Right atrium auricular region (tissue), 2 donors: ENCODE results near the gene IFITM2. TPM values are rescaled to one million over a fixed set of nuclear protein-coding genes. Genes with fewer than 3 reads are reported as not detected.

ENCODE experiments used
- DNase-seq: peaks from one replicate; pipeline ENCODE4 v3.0.0-alpha.2; 2019; ENCODE audit warnings: low spot score
- H3K27ac ChIP-seq, 2 donors: fragments of 200-600 bp; sonication (generic); 1 replicate in 1 of 2; 2 replicates in 1 of 2; pipeline ENCODE4 v1.5.1; 2016 to 2019
- H3K27me3 ChIP-seq, 2 donors: fragments of 200-600 bp; sonication (generic); one replicate each; pipeline versions ENCODE4 v1.5.1 to v1.6.0; 2017 to 2019
- H3K36me3 ChIP-seq: fragments of 200-600 bp; sonication (generic); one replicate; pipeline ENCODE4 v1.5.1; 2016
- H3K4me1 ChIP-seq, 2 donors: fragments of 200-600 bp; sonication (generic); one replicate each; pipeline versions ENCODE4 v1.5.1 to v1.6.0; 2017 to 2019
- H3K4me3 ChIP-seq, 2 donors: fragments of 200-600 bp; sonication (generic); 1 replicate in 1 of 2; 2 replicates in 1 of 2; pipeline ENCODE4 v1.5.1; 2017 to 2019; ENCODE audit warnings: mild to moderate bottlenecking in 1 of 2, moderate library complexity in 1 of 2
- H3K9me3 ChIP-seq, 2 donors: fragments of 200-600 bp; sonication (generic); one replicate each; pipeline ENCODE4 v1.5.1; 2019
- total RNA-seq, 2 donors: library from RNA; depleted of rRNA; stranded (reverse); fragments of >200 nt; gene quantifications; one replicate each; pipeline ENCODE4 v1.1.0, GENCODE V29; 2016
- TF ChIP-seq, protein P1 (sequence below), 2 donors: fragments of 200-600 bp; sonication (generic); IDR thresholded peaks; one replicate each; pipeline ENCODE4 v1.5.1; 2019; ENCODE audit warnings: antibody characterized with exemption in 2 of 2

IFITM2 gene
- total RNA-seq, 2 donors from 2014 or later = 120 to 296 TPM

GRCh38 chr11:295351-296170 lies 12.1 kb upstream of the IFITM2 start:
- Histone ChIP-seq H3K27ac (no peak overlapping the region), H3K36me3 (no peaks in the 10 kb centered on the region), H3K9me3 (no peaks in the 10 kb centered on the region), H3K4me1 (peaks cover 0 to 7% of the 10 kb centered on the region in 2 donors), H3K4me3 (no peak overlapping the region), H3K27me3 (peaks cover 0 to 9% of the 10 kb centered on the region in 2 donors)
- DNase-seq = no peak
- TF ChIP-seq, protein P1, sequence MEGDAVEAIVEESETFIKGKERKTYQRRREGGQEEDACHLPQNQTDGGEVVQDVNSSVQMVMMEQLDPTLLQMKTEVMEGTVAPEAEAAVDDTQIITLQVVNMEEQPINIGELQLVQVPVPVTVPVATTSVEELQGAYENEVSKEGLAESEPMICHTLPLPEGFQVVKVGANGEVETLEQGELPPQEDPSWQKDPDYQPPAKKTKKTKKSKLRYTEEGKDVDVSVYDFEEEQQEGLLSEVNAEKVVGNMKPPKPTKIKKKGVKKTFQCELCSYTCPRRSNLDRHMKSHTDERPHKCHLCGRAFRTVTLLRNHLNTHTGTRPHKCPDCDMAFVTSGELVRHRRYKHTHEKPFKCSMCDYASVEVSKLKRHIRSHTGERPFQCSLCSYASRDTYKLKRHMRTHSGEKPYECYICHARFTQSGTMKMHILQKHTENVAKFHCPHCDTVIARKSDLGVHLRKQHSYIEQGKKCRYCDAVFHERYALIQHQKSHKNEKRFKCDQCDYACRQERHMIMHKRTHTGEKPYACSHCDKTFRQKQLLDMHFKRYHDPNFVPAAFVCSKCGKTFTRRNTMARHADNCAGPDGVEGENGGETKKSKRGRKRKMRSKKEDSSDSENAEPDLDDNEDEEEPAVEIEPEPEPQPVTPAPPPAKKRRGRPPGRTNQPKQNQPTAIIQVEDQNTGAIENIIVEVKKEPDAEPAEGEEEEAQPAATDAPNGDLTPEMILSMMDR (IDR thresholded peaks at IDR 0.05) = no peak

DNA sequence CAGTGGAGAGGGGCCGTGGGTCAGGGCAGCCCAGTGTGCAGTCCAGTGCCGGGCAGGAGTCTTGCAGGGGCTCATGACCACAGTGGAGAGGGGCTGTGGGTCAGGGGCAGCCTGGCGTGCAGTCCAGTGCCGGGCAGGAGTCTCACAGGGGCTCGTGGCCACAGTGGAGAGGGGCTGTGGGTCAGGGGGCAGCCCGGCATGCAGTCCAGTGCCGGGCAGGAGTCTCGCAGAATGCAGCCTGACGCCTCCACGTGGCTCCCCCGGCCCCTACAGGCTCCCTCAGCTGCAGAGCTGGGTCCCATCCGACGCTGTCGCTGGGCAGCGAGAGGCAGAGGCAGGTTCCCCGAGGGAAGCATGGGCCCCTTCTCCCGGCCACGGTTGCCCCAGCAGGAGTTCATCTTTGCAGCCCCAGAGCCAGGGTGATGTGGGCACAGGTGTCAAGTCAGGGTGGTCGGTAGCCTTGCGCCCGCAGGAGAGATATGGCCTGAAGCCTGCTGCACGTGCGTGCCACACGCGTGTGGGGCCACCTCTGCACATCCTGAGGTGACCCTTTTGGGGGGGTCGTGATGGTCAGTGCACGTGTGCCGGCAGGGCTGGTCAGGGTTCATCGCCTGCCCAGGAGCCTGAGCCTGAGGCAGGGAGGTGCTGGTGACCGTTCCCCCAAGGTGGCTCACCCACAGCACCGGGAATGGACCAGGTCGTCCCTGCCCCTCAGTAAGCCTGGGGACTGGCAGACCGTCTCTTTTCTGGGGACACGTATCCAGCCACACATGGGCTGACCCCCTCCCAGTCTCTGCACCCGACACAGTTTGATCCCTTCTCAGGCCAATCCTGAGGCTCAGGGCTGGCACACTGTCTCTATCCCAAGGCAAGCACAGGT lies 11.2 kb upstream of the IFITM2 start:
- Histone ChIP-seq H3K27ac (no peak overlapping the region), H3K27me3 (peaks cover 0 to 9% of the 10 kb centered on the region in 2 donors), H3K4me1 (peaks cover 0 to 7% of the 10 kb centered on the region in 2 donors), H3K4me3 (no peak overlapping the region), H3K36me3 (no peaks in the 10 kb centered on the region), H3K9me3 (no peaks in the 10 kb centered on the region)
- DNase-seq = no peak
- TF ChIP-seq, protein P1 (IDR thresholded peaks at IDR 0.05) = no peak

DNA sequence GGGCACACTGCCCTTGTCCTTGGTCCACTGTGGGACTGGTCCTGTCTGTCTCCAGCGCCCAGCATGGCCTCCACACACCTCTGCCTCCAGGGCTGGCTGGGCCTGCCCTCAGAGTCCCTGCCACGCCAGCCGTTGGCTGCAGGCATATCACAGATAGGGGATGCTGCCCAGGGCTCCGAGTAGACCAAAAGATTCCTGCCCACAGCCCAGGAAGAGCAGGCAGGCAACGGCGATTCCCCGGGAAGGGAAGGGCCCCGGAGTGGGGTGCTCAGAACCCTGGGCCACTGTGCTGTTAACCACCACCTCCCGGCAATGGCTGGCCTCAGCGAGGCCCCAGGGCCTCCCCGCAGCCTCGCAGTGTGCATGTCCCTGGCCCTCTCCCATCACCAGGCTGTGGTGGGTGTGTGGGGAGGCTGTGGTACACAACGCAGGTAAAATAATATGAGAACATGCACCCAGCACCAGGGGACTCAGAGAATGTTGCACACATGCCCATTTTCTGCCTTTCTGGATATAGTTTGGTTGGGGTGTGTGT lies 10.5 kb upstream of the IFITM2 start:
- TF ChIP-seq, protein P1 (IDR thresholded peaks at IDR 0.05) = no peak
- Histone ChIP-seq H3K36me3 (no peaks in the 10 kb centered on the region), H3K4me3 (no peak overlapping the region), H3K27me3 (peaks cover 0 to 9% of the 10 kb centered on the region in 2 donors), H3K4me1 (peaks cover 0 to 7% of the 10 kb centered on the region in 2 donors), H3K27ac (no peak overlapping the region), H3K9me3 (no peaks in the 10 kb centered on the region)
- DNase-seq = no peak

DNA sequence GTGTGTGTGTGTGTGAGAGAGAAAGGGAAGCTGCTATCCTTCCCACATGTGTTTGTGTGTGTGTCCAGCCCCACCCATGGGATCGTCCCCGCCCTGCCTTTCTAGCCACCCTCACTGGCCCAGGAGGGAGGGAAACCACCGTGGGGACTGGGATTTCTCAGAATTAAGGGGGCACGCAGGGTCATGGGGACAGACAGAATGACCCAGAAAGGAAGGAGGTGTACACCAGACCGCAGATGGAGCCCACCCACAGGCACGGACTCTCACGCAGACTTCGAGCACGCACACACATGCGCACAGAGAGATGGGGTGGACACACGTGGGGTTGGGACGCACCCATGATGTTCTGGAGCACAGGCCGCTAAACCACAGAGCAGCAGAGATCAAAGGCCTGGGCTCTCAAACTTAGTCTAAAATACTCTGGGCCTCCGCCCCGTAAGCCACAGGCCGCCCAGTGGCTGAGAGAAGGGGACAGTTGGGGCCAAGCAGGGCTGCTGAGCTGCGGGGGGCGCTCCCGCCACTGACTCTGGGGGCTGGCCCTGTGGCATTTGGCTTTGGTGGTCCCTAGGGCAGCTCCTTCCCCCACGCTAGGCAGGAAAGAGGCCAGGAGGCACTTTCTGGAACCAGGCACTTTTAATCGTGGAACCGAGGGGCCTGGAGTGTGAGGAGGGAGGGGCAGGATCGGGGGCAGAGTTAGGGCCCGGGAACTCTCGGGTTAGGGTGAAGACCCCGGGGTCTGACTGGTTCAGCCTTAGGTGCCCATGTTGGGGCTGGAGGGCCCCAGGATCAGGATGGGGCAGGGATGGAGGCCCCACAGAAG lies 9.8 kb upstream of the IFITM2 start:
- no peaks in the 10 kb centered on the region for H3K9me3 ChIP-seq
- H3K4me3 ChIP-seq = no peak overlapping the region
- H3K27me3 ChIP-seq = peaks cover 0 to 9% of the 10 kb centered on the region in 2 donors
- H3K36me3 ChIP-seq = no peaks in the 10 kb centered on the region
- H3K4me1 ChIP-seq = peaks cover 0 to 7% of the 10 kb centered on the region in 2 donors
- no peak for DNase-seq
- no peak overlapping the region for H3K27ac ChIP-seq
- TF ChIP-seq, protein P1 (IDR thresholded peaks at IDR 0.05) = no peak

DNA sequence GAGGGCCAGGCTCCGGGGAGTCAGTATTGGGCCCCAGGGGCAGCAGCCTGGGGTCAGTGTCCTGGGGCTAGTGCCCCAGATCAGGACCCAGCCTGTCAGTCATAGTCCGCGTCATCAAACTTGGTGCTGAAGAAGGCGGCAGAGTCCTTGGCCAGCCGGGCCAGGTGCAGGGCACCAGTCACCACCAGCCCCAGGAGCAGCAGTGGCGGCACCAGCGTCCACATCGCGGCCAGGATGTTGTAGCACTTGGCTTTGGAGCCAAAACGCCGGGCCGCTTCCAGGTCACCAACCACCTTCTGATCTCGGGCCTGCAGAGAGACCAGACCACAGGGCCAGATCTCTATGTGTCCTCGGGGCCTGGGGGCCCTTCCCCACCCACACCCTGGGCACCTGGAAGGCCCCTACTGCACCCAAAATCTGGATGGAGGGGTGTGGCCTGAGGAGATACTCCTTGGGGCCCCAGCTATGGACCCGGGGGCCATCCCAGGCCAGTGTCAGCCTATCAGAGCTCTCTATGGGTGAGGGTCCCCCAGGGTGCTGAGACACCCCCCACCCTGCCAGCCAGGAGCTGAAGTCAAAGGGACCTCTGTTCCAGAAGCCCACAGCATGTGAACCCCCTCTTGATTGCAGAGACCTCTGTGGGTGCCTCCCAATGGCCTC lies 9.1 kb upstream of the IFITM2 start:
- Histone ChIP-seq H3K4me1 (peaks cover 0 to 7% of the 10 kb centered on the region in 2 donors), H3K27ac (no peak overlapping the region), H3K4me3 (no peak overlapping the region), H3K27me3 (peaks cover 0 to 9% of the 10 kb centered on the region in 2 donors), H3K36me3 (no peaks in the 10 kb centered on the region), H3K9me3 (no peaks in the 10 kb centered on the region)
- TF ChIP-seq, protein P1 (IDR thresholded peaks at IDR 0.05) = no peak
- no peak for DNase-seq
